Stimulated activated CD4-positive, alpha-beta T cell treated with anti-CD3 and anti-CD28 coated beads, Interleukin-1b, Interleukin-23, amount 100 ng/mL, for 4 hours (primary cell): ENCODE data around the gene GAGE1.
A peak's percentile ranks its signal among the peaks of the same experiment; 100 is the strongest.
"Not testable (repeated sequence)": the region's sequence is repeated elsewhere in the genome, so short reads cannot be mapped to it uniquely, and the experiment has no call there.

Experiments
- DNase-seq, 2 donors: peaks; one replicate each; pipeline ENCODE4 v3.0.0-alpha.2; 2020; ENCODE audit warnings: low read depth in 2 of 2

The GAGE1 gene, protein sequence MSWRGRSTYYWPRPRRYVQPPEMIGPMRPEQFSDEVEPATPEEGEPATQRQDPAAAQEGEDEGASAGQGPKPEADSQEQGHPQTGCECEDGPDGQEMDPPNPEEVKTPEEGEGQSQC

GRCh38 chrX:49598720-49599119 lies at the start of gene GAGE1:
GAGE1 (plus strand) TSS chrX:49599020; CDS start chrX:49600175, 1,155 bp downstream.
- DNase-seq = not testable (repeated sequence)

GRCh38 chrX:49550989-49551388 lies 47.8 kb upstream of the GAGE1 start, which contains the start of gene GAGE12E:
GAGE12E (plus strand) TSS chrX:49551289; CDS start chrX:49552444, 1,155 bp downstream.
- not testable (repeated sequence) for DNase-seq

DNA sequence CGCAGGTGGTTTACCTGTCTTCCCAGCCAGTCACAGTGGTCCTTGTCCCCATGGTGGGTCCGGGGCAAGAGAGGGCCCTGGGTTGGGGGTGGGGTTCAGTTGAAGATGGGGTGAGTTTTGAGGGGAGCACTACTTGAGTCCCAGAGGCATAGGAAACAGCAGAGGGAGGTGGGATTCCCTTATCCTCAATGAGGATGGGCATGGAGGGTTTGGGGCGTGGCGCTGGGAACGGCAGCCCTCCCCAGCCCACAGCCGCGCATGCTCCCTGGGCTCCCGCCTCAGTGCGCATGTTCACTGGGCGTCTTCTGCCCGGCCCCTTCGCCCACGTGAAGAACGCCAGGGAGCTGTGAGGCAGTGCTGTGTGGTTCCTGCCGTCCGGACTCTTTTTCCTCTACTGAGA lies 38.3 kb upstream of the GAGE1 start, which contains the start of gene GAGE12F:
Gene GAGE12F (plus strand): TSS at position 301 of the 400 bp plus-strand sequence. CDS start 1,155 bp downstream, outside the sequence.
- DNase-seq = not testable (repeated sequence)

DNA sequence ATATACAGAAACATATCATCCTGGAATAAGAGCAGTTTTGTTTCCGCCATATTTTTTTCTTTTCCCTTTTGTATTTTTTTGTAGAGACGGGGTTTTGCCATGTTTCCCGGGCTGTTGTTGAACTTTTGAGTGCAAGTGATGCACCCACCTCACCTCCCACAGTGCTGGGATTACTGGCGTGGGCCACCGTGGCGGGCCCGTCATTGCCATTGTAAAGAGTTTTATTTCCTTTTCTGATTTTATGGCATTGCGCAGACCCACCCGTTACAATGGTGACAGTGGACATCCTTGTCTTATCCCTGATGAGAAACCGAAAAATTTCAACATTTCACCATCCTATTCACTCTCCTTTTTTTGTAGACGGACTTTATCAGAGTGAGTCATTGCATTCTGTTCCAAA lies 30.1 kb upstream of the GAGE1 start:
- not testable (repeated sequence) for DNase-seq

GRCh38 chrX:49569152-49569551 lies 29.7 kb upstream of the GAGE1 start:
- DNase-seq = not testable (repeated sequence)

DNA sequence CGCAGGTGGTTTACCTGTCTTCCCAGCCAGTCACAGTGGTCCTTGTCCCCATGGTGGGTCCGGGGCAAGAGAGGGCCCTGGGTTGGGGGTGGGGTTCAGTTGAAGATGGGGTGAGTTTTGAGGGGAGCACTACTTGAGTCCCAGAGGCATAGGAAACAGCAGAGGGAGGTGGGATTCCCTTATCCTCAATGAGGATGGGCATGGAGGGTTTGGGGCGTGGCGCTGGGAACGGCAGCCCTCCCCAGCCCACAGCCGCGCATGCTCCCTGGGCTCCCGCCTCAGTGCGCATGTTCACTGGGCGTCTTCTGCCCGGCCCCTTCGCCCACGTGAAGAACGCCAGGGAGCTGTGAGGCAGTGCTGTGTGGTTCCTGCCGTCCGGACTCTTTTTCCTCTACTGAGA lies 28.7 kb upstream of the GAGE1 start, which contains the start of gene GAGE12G:
Gene GAGE12G (plus strand): TSS at position 301 of the 400 bp plus-strand sequence. CDS start 1,155 bp downstream, outside the sequence.
- not testable (repeated sequence) for DNase-seq

DNA sequence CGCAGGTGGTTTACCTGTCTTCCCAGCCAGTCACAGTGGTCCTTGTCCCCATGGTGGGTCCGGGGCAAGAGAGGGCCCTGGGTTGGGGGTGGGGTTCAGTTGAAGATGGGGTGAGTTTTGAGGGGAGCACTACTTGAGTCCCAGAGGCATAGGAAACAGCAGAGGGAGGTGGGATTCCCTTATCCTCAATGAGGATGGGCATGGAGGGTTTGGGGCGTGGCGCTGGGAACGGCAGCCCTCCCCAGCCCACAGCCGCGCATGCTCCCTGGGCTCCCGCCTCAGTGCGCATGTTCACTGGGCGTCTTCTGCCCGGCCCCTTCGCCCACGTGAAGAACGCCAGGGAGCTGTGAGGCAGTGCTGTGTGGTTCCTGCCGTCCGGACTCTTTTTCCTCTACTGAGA lies 19.2 kb upstream of the GAGE1 start, which contains the start of gene GAGE12H:
Gene GAGE12H (plus strand): TSS at position 301 of the 400 bp plus-strand sequence. CDS start 1,155 bp downstream, outside the sequence.
- DNase-seq = not testable (repeated sequence)

DNA sequence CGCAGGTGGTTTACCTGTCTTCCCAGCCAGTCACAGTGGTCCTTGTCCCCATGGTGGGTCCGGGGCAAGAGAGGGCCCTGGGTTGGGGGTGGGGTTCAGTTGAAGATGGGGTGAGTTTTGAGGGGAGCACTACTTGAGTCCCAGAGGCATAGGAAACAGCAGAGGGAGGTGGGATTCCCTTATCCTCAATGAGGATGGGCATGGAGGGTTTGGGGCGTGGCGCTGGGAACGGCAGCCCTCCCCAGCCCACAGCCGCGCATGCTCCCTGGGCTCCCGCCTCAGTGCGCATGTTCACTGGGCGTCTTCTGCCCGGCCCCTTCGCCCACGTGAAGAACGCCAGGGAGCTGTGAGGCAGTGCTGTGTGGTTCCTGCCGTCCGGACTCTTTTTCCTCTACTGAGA lies 9.6 kb upstream of the GAGE1 start, which contains the start of gene GAGE2A:
Gene GAGE2A (plus strand): TSS at position 301 of the 400 bp plus-strand sequence. CDS start 1,155 bp downstream, outside the sequence.
- not testable (repeated sequence) for DNase-seq

- peak in 1 of 2 donors; percentile 1 for DNase-seq
These were observed 8.9 kb upstream of the GAGE1 start for GRCh38 chrX:49589769-49590478.

- DNase-seq = not testable (repeated sequence)
These were observed 8.3 kb upstream of the GAGE1 start for GRCh38 chrX:49590488-49590887.

DNA sequence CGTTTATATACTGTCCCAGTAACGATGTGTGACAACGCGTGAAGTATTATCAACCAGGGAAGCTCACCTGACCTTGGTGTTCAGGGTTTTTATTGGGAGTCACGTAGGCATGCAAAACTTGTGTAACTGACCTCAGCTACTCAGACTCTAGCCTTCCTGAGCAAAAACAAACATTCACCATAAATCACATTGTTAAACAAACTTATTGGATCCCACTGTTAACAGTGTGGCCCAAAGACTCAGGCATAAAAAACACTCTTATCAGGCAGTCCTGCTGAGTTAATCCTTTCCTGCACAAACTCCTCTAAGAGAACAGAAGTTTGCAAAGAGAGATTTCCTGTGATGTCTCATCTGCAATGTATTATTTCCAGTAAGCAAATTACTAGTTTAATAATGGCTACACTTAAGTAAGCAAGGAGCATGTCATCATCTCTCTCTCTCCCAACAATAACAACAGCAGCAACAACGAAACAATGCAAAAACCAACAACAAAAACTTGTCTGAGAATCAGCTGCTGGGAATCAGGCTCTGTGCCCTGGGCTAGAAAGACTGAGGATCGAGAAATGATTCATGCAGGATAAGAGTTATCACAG lies 12.0 kb downstream of the GAGE1 start:
- no peak for DNase-seq

DNA sequence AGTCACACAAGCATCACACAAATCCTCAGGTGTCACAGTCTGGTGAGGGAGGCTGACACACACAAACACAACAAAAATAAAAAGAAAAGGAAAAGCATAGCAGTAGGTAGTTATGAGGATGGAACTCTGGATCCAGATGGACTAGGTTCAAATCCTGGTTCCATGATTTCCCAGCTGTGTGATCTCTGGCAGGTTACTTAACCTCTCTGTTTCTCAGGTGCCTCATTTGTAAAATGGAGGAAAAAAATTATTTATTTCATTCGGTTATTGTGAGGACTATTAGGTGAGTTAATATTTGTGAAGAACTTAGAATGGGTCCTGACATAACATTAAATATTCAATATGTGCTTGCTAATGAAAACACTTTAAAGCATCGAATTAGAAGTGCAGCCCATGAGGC lies 19.8 kb downstream of the GAGE1 start:
- no peak for DNase-seq

GRCh38 chrX:49627086-49627777 lies 28.4 kb downstream of the GAGE1 start:
- DNase-seq = peak in 1 of 2 donors; percentile 12

- no peak for DNase-seq
These were observed 46.3 kb downstream of the GAGE1 start for GRCh38 chrX:49644991-49645637.

GRCh38 chrX:49656533-49656932 lies 57.7 kb downstream of the GAGE1 start:
- no peak for DNase-seq
